A549 treated with ZK216348 at 1 μM for 4 hours (cell line): ENCODE results near the gene ANK3. TPM values are rescaled to one million over a fixed set of nuclear protein-coding genes. Genes with fewer than 3 reads are reported as not detected.

Experiments
- total RNA-seq: library from RNA; stranded (reverse); fragments of 200-300 nt; extraction: Qiagen RNA extraction; gene quantifications from 5 replicates; pipeline ENCODE4 v1.2.3, GENCODE V29; 2022; ENCODE audit warnings: low read depth

The ANK3 gene
- total RNA-seq = 0.28 to 0.87 TPM (median 0.63 TPM) in 5 replicates

DNA sequence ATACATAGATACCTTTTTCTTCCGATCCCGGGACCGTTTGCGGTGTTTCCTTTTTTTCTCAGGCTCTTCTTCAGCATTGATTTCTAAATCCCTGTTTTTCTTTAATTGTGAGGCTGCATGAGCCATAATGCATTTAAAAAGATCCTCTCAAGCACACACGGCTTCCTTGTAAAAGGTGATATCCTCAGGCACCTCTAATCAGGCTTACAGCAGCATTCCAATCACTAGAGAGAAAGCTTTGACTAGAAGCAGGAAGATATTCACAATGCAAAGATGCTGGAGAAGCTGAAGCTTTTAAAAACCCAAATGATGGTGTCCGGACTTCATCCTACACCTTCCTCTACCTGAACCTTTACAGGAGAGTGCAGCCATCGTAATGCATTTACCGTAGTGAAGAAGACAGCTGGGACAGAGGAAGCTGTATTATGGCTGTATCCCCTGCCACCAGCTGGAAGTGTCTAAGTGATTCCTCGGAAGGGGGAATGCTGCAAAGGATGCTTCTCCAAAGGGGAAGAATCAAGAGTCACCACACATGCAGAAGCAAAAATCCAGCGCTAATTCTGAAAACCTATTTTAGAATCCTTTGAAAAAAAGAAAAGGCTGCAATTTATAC is at the start of gene ANK3:
TSS of gene ANK3 (minus strand) at position 463 of the 613 bp plus-strand sequence. CDS start at position 126, 337 bp downstream.

